ENCODE data around the gene RRM2.

DNA sequence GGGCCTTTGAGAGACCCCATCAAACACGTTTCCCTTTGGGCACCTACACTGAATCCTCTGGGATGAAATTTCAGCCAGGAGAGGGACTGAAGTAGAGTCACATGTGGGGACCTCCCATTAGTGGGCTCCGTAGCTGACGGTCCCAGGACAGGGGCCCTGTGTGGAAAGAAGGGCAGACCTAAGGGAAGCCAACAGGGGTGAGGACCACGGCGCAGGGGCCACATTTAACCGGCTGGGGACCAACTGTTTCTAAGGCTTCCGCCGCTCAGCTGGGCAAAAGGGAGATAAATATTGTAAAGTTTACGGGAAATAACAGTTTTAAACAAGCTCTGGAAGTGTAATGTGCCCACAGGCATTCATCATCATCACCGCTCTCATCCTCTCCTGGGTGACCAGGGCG lies 42.7 kb downstream of the RRM2 start:
- TF ChIP-seq GATA3 (IDR thresholded peaks at IDR 0.05; ENCODE audit: low read depth, low read length) (no peak), GATA2 (IDR thresholded peaks at IDR 0.05; ENCODE audit: low read depth, low read length) (no peak)
